ENCODE measurements around the gene ZNRF3. TPM values are rescaled to one million over a fixed set of nuclear protein-coding genes. Genes with fewer than 3 reads are reported as not detected.

ZNRF3 gene
- polyA plus RNA-seq, 4 donors, result 31.4 to 34.7 (median 33.1) TPM

- DNase-seq (ENCODE audit: low read depth in 4 of 4, low spot score in 3 of 4), result no peak
Measured at GRCh38 chr22:28949788-28950187, 66.4 kb downstream of the ZNRF3 start.

- DNase-seq (ENCODE audit: low read depth in 4 of 4, low spot score in 3 of 4), result no peak
Measured at GRCh38 chr22:28950617-28951411, 67.4 kb downstream of the ZNRF3 start.

- DNase-seq (ENCODE audit: low read depth in 4 of 4, low spot score in 3 of 4), result no peak
Measured at GRCh38 chr22:28951530-28951929, 68.2 kb downstream of the ZNRF3 start.

- no peak for DNase-seq (ENCODE audit: low read depth in 4 of 4, low spot score in 3 of 4)
Measured at GRCh38 chr22:28951969-28952521, 68.7 kb downstream of the ZNRF3 start.

- no peak for DNase-seq (ENCODE audit: low read depth in 4 of 4, low spot score in 3 of 4)
Measured at GRCh38 chr22:28952857-28953256, 69.5 kb downstream of the ZNRF3 start.

- no peak for DNase-seq (ENCODE audit: low read depth in 4 of 4, low spot score in 3 of 4)
Measured at GRCh38 chr22:28953403-28953802, 70.0 kb downstream of the ZNRF3 start.

- no peak for DNase-seq (ENCODE audit: low read depth in 4 of 4, low spot score in 3 of 4)
Measured at GRCh38 chr22:28953976-28954880, 70.9 kb downstream of the ZNRF3 start.

GRCh38 chr22:28955817-28956216, 72.4 kb downstream of the ZNRF3 start:
- DNase-seq (ENCODE audit: low read depth in 4 of 4, low spot score in 3 of 4), result no peak

- no peak for DNase-seq (ENCODE audit: low read depth in 4 of 4, low spot score in 3 of 4)
Measured at GRCh38 chr22:28956506-28956905, 73.1 kb downstream of the ZNRF3 start.

- no peak for DNase-seq (ENCODE audit: low read depth in 4 of 4, low spot score in 3 of 4)
Measured at GRCh38 chr22:28958611-28959010, 75.2 kb downstream of the ZNRF3 start.

- DNase-seq (ENCODE audit: low read depth in 4 of 4, low spot score in 3 of 4), result no peak
Measured at GRCh38 chr22:28962042-28962554, 78.7 kb downstream of the ZNRF3 start.

GRCh38 chr22:28963362-28963761, 80.0 kb downstream of the ZNRF3 start:
- DNase-seq (ENCODE audit: low read depth in 4 of 4, low spot score in 3 of 4), result no peak

GRCh38 chr22:28967163-28967665, 83.8 kb downstream of the ZNRF3 start:
- DNase-seq (ENCODE audit: low read depth in 4 of 4, low spot score in 3 of 4), result no peak

- no peak for DNase-seq (ENCODE audit: low read depth in 4 of 4, low spot score in 3 of 4)
Measured at GRCh38 chr22:28967969-28968368, 84.6 kb downstream of the ZNRF3 start.

GRCh38 chr22:28969401-28970168, 86.2 kb downstream of the ZNRF3 start:
- DNase-seq (ENCODE audit: low read depth in 4 of 4, low spot score in 3 of 4), result no peak

- no peak for DNase-seq (ENCODE audit: low read depth in 4 of 4, low spot score in 3 of 4)
Measured at GRCh38 chr22:28973352-28973751, 90.0 kb downstream of the ZNRF3 start.

GRCh38 chr22:28977060-28977459, 93.7 kb downstream of the ZNRF3 start:
- DNase-seq (ENCODE audit: low read depth in 4 of 4, low spot score in 3 of 4), result no peak

GRCh38 chr22:28977481-28977971, 94.2 kb downstream of the ZNRF3 start:
- DNase-seq (ENCODE audit: low read depth in 4 of 4, low spot score in 3 of 4), result no peak

- DNase-seq (ENCODE audit: low read depth in 4 of 4, low spot score in 3 of 4), result no peak
Measured at GRCh38 chr22:28978158-28978557, 94.8 kb downstream of the ZNRF3 start.
